Activated T-helper 1 cell treated with anti-CD3 and anti-CD28 coated beads, Interleukin-12 subunit alpha, Interleukin-12 subunit beta, Interleukin-2, Interleukin-4 antibody, amounts not matched to agents 30 ng/mL and 10 ng/mL and 1 ng/mL, durations not matched to agents 14 hours and 24 hours and 36 hours (primary cell): ENCODE results near the gene ZNF783. TPM values are rescaled to one million over a fixed set of nuclear protein-coding genes. Genes with fewer than 3 reads are reported as not detected.

Experiments used
- total RNA-seq: library from RNA; stranded (reverse); gene quantifications from 2 replicates; pipeline ENCODE4 v1.2.3, GENCODE V29; 2022

Gene ZNF783
- total RNA-seq, 1 donor from 2014 or later = 24.1 TPM

Other genes starting within 250 kb of the ZNF783 start
- 132 and 142 TPM in 2 replicates for gene PDIA4, start 233.7 kb upstream of the ZNF783 start, total RNA-seq
- 9.9 and 10.9 TPM in 2 replicates for gene ZNF786, start 171.5 kb upstream of the ZNF783 start, total RNA-seq
- gene ZNF425, start 135.9 kb upstream of the ZNF783 start, total RNA-seq = 1.1 and 1.2 TPM in 2 replicates
- 14.1 and 14.4 TPM in 2 replicates for gene ZNF398, start 114.7 kb upstream of the ZNF783 start, total RNA-seq
- gene ZNF282, start 66.7 kb upstream of the ZNF783 start, total RNA-seq = 49.4 and 55.8 TPM in 2 replicates
- gene ZNF212, start 22.5 kb upstream of the ZNF783 start, total RNA-seq = 15.0 and 17.8 TPM in 2 replicates
- 19.0 and 19.3 TPM in 2 replicates for gene ZNF777, start 198.9 kb downstream of the ZNF783 start, total RNA-seq
- 27.7 and 28.1 TPM in 2 replicates for gene ZNF746, start 235.6 kb downstream of the ZNF783 start, total RNA-seq